NB4 (cell line): Measurements from ENCODE around the gene CPNE2.

Experiments used
- POLR2A ChIP-seq: IDR thresholded peaks from 2 replicates; pipeline ENCODE4 v1.6.1; 2011; ENCODE audit warnings: mild to moderate bottlenecking; ENCODE audit not compliant: insufficient read length; ENCODE audit errors: extremely low read depth
- TF ChIP-seq, protein P1 (sequence below): IDR thresholded peaks from one replicate; pipeline ENCODE4 v1.5.1; 2012; ENCODE audit warnings: low read depth, low read length

DNA sequence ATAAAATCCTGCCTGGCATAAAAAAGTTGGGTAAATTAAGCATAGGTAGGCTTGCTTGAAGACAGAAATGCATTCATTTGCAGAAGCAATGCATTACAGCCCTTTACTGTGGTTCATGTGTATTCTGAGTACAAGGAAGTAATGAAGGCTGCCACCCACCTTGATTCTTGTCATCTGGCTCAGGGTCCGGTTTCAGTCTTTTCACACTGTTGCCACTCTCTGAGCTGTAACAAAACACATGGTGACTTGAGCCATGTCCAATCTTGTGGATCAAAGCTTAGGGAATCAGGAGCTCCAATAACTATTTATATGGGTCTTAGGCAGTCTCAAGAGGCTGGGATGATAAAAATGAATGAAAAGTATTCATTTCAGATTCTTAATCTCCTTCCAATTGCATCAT lies 71.5 kb downstream of the CPNE2 start:
- TF ChIP-seq, protein P1, sequence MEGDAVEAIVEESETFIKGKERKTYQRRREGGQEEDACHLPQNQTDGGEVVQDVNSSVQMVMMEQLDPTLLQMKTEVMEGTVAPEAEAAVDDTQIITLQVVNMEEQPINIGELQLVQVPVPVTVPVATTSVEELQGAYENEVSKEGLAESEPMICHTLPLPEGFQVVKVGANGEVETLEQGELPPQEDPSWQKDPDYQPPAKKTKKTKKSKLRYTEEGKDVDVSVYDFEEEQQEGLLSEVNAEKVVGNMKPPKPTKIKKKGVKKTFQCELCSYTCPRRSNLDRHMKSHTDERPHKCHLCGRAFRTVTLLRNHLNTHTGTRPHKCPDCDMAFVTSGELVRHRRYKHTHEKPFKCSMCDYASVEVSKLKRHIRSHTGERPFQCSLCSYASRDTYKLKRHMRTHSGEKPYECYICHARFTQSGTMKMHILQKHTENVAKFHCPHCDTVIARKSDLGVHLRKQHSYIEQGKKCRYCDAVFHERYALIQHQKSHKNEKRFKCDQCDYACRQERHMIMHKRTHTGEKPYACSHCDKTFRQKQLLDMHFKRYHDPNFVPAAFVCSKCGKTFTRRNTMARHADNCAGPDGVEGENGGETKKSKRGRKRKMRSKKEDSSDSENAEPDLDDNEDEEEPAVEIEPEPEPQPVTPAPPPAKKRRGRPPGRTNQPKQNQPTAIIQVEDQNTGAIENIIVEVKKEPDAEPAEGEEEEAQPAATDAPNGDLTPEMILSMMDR: no peak
- TF ChIP-seq POLR2A: no peak
